Left hindlimb (tissue), 1 donor: ENCODE data around the gene MRFAP1L1.
"Not testable (repeated sequence)": the region's sequence is repeated elsewhere in the genome, so short reads cannot be mapped to it uniquely, and the experiment has no call there.

Experiments
- DNase-seq: peaks from one replicate; pipeline ENCODE4 v3.0.0-alpha.2; 2018

MRFAP1L1 gene

GRCh38 chr4:6709230-6710114 is at the start of gene MRFAP1L1:
MRFAP1L1 (minus strand) TSS chr4:6709865; CDS start chr4:6709629, 236 bp downstream.
- DNase-seq = peak; percentile 97

- no peak for DNase-seq
Measured at GRCh38 chr4:6758728-6759127, 49.1 kb upstream of the MRFAP1L1 start.

- DNase-seq = not testable (repeated sequence)
Measured at GRCh38 chr4:6756345-6756744, 46.7 kb upstream of the MRFAP1L1 start.

GRCh38 chr4:6755088-6755753 is 45.6 kb upstream of the MRFAP1L1 start:
- no peak for DNase-seq

- DNase-seq = no peak
Measured at GRCh38 chr4:6754481-6755087, 44.9 kb upstream of the MRFAP1L1 start.

- DNase-seq = no peak
Measured at GRCh38 chr4:6753891-6754290, 44.2 kb upstream of the MRFAP1L1 start.

- DNase-seq = no peak
Measured at GRCh38 chr4:6753103-6753560, 43.5 kb upstream of the MRFAP1L1 start.

GRCh38 chr4:6752486-6752829 is 42.8 kb upstream of the MRFAP1L1 start:
- no peak for DNase-seq

- no peak for DNase-seq
Measured at GRCh38 chr4:6751611-6752485, 42.2 kb upstream of the MRFAP1L1 start.

- no peak for DNase-seq
Measured at GRCh38 chr4:6750286-6751221, 40.9 kb upstream of the MRFAP1L1 start.

GRCh38 chr4:6749340-6750171 is 39.9 kb upstream of the MRFAP1L1 start:
- peak; percentile 77 for DNase-seq

- DNase-seq = no peak
Measured at GRCh38 chr4:6748286-6748685, 38.6 kb upstream of the MRFAP1L1 start.

GRCh38 chr4:6747294-6748051 is 37.8 kb upstream of the MRFAP1L1 start:
- DNase-seq = no peak

GRCh38 chr4:6746721-6747293 is 37.1 kb upstream of the MRFAP1L1 start:
- peak; percentile 73 for DNase-seq

- no peak for DNase-seq
Measured at GRCh38 chr4:6742989-6743388, 33.3 kb upstream of the MRFAP1L1 start.

GRCh38 chr4:6742507-6742906 is 32.8 kb upstream of the MRFAP1L1 start:
- no peak for DNase-seq

- no peak for DNase-seq
Measured at GRCh38 chr4:6740347-6740746, 30.7 kb upstream of the MRFAP1L1 start.

GRCh38 chr4:6739920-6740319 is 30.3 kb upstream of the MRFAP1L1 start:
- no peak for DNase-seq

GRCh38 chr4:6734165-6734786 is 24.6 kb upstream of the MRFAP1L1 start:
- no peak for DNase-seq
